Mesenchymal stem cell (in vitro differentiated cells and primary cell): ENCODE results near the gene SUPT16H.
"Not testable (repeated sequence)": the region's sequence is repeated elsewhere in the genome, so short reads cannot be mapped to it uniquely, and the experiment has no call there.

Source experiments
- DNase-seq: peaks from one replicate; pipeline ENCODE4 v3.0.0-alpha.2; 2013
- H2AFZ ChIP-seq: one replicate; pipeline ENCODE4 v1.6.1; 2013; ENCODE audit warnings: low read depth, mild to moderate bottlenecking, control low read depth, inconsistent platforms, low read length, moderate library complexity
- H2AK5ac ChIP-seq: 2 replicates; pipeline ENCODE4 v1.6.1; 2013; ENCODE audit warnings: low read length, moderate library complexity, mild to moderate bottlenecking, inconsistent platforms; ENCODE audit not compliant: severe bottlenecking
- H2BK120ac ChIP-seq: one replicate; pipeline ENCODE4 v1.6.1; 2013; ENCODE audit warnings: low read depth, mild to moderate bottlenecking, inconsistent platforms, low read length, moderate library complexity
- H2BK12ac ChIP-seq, 2 experiments: one replicate each; pipeline ENCODE4 v1.6.1; 2013; ENCODE audit warnings: inconsistent platforms in 2 of 2, low read length in 2 of 2, mild to moderate bottlenecking in 2 of 2, moderate library complexity in 2 of 2, control low read depth in 1 of 2
- H2BK15ac ChIP-seq: one replicate; pipeline ENCODE4 v1.6.1; 2013; ENCODE audit warnings: mild to moderate bottlenecking, low read depth, inconsistent platforms; ENCODE audit not compliant: poor library complexity, severe bottlenecking
- H2BK5ac ChIP-seq: 2 replicates; pipeline ENCODE4 v1.6.1; 2013; ENCODE audit warnings: low read depth, mild to moderate bottlenecking, low read length, control low read depth, inconsistent platforms; ENCODE audit not compliant: poor library complexity, severe bottlenecking
- H3K14ac ChIP-seq, 2 experiments: one replicate each; pipeline ENCODE4 v1.6.1; 2013; ENCODE audit warnings: inconsistent platforms in 2 of 2, low read length in 2 of 2, control low read depth in 1 of 2, mild to moderate bottlenecking in 1 of 2, moderate library complexity in 1 of 2
- H3K18ac ChIP-seq, 2 experiments: one replicate each; pipeline ENCODE4 v1.6.1; 2013; ENCODE audit warnings: inconsistent platforms in 2 of 2, low read length in 2 of 2, control low read depth in 1 of 2, low read depth in 1 of 2, mild to moderate bottlenecking in 1 of 2
- H3K23ac ChIP-seq, 2 experiments: one replicate each; pipeline ENCODE4 v1.6.1; 2013; ENCODE audit warnings: inconsistent platforms in 2 of 2, low read length in 2 of 2, mild to moderate bottlenecking in 2 of 2, moderate library complexity in 2 of 2, control low read depth in 1 of 2
- H3K27ac ChIP-seq: 2 replicates; pipeline ENCODE4 v1.5.1; 2013; ENCODE audit warnings: mild to moderate bottlenecking, moderate library complexity, low read length, control low read depth, inconsistent platforms; ENCODE audit not compliant: poor library complexity, severe bottlenecking
- H3K27me3 ChIP-seq, 2 experiments: 2 replicates each; pipeline versions ENCODE4 v1.6.1 to v1.7.0; 2013; ENCODE audit warnings: low read length in 2 of 2, mild to moderate bottlenecking in 2 of 2, moderate library complexity in 2 of 2, control low read depth in 1 of 2, inconsistent platforms in 1 of 2; ENCODE audit not compliant: control insufficient read depth in 1 of 2, insufficient read depth in 1 of 2
- H3K36me3 ChIP-seq, 2 experiments: 2 replicates each; pipeline versions ENCODE4 v1.6.1 to v1.7.0; 2013; ENCODE audit warnings: low read length in 2 of 2, control low read depth in 1 of 2, inconsistent platforms in 1 of 2, low read depth in 1 of 2, mild to moderate bottlenecking in 1 of 2; ENCODE audit not compliant: insufficient read depth in 2 of 2, control insufficient read depth in 1 of 2
- H3K4ac ChIP-seq, 2 experiments: one replicate each; pipeline ENCODE4 v1.6.1; 2013; ENCODE audit warnings: inconsistent platforms in 2 of 2, low read length in 2 of 2, mild to moderate bottlenecking in 2 of 2, moderate library complexity in 2 of 2, control low read depth in 1 of 2, low read depth in 1 of 2
- H3K4me1 ChIP-seq: 2 replicates; pipeline ENCODE4 v1.6.1; 2013; ENCODE audit warnings: low read depth, low read length, control low read depth; ENCODE audit not compliant: control insufficient read depth, insufficient read depth
- H3K4me2 ChIP-seq: 2 replicates; pipeline ENCODE4 v1.6.1; 2013; ENCODE audit warnings: low read length, mild to moderate bottlenecking, inconsistent platforms; ENCODE audit not compliant: poor library complexity, severe bottlenecking
- H3K4me3 ChIP-seq, 2 experiments: 2 replicates each; pipeline versions ENCODE4 v1.5.1 to v1.7.0; 2013; ENCODE audit warnings: low read length in 2 of 2, mild to moderate bottlenecking in 2 of 2, control low read depth in 1 of 2, low read depth in 1 of 2; ENCODE audit not compliant: insufficient read depth in 1 of 2
- H3K79me1 ChIP-seq: replicated peaks from 2 replicates; pipeline ENCODE4 v1.6.1; 2013; ENCODE audit warnings: mild to moderate bottlenecking, control low read depth, low read length, inconsistent platforms; ENCODE audit not compliant: poor library complexity, severe bottlenecking
- H3K9ac ChIP-seq: 2 replicates; pipeline ENCODE4 v1.7.0; 2013; ENCODE audit warnings: mild to moderate bottlenecking, low read length, moderate library complexity
- H3K9me3 ChIP-seq: 2 replicates; pipeline ENCODE4 v1.7.0; 2013; ENCODE audit warnings: mild to moderate bottlenecking, low read length; ENCODE audit not compliant: control insufficient read depth
- H4K8ac ChIP-seq: one replicate; pipeline ENCODE4 v1.6.1; 2013; ENCODE audit warnings: inconsistent platforms, mild to moderate bottlenecking, low read length, moderate library complexity
- H4K91ac ChIP-seq: one replicate; pipeline ENCODE4 v1.6.1; 2013; ENCODE audit warnings: mild to moderate bottlenecking, low read length, inconsistent platforms
- WGBS: methylation state at CpG from one replicate; pipeline ENCODE4 v1.1.7; 2013; ENCODE audit warnings: mixed read lengths; 5-methylcytosine and 5-hydroxymethylcytosine counted together

Gene SUPT16H

GRCh38 chr14:21382095-21382494, 1.7 kb downstream of the SUPT16H start:
- H2BK5ac ChIP-seq: no peak overlapping the region
- peak overlapping the region in 1 of 2 experiments; percentile 92 for H3K4me3 ChIP-seq
- peaks cover 11% of the 10 kb centered on the region for H3K79me1 ChIP-seq
- H2BK15ac ChIP-seq: no peak overlapping the region
- no peak overlapping the region for H3K14ac ChIP-seq
- H3K27ac ChIP-seq: no peak overlapping the region
- no peak overlapping the region for H3K4me2 ChIP-seq
- H2BK120ac ChIP-seq: no peak overlapping the region
- no peak overlapping the region for H2BK12ac ChIP-seq
- no peak for DNase-seq
- no peak overlapping the region for H3K4ac ChIP-seq
- peaks cover 8% of the 10 kb centered on the region for H3K4me1 ChIP-seq
- H3K18ac ChIP-seq: no peak overlapping the region
- H4K91ac ChIP-seq: no peak overlapping the region
- no peak overlapping the region for H4K8ac ChIP-seq
- H3K27me3 ChIP-seq: no peaks in the 10 kb centered on the region
- no peak overlapping the region for H2AK5ac ChIP-seq
- H3K36me3 ChIP-seq: peaks cover 10 to 19% of the 10 kb centered on the region in 2 experiments
- H3K9ac ChIP-seq: peak overlapping the region; percentile 99
- no peak overlapping the region for H2AFZ ChIP-seq
- H3K9me3 ChIP-seq: no peaks in the 10 kb centered on the region
- H3K23ac ChIP-seq: no peak overlapping the region

- Histone ChIP-seq H2BK120ac (no peak overlapping the region), H3K4ac (no peak overlapping the region), H4K91ac (no peak overlapping the region), H3K36me3 (peaks cover 0 to 15% of the 10 kb centered on the region in 2 experiments), H3K14ac (no peak overlapping the region), H3K9ac (no peak overlapping the region), H3K9me3 (no peaks in the 10 kb centered on the region), H2BK12ac (no peak overlapping the region), H3K4me2 (no peak overlapping the region), H3K4me1 (peaks cover 5% of the 10 kb centered on the region), H4K8ac (no peak overlapping the region), H3K27ac (no peak overlapping the region), H2AK5ac (no peak overlapping the region), H3K23ac (no peak overlapping the region), H3K27me3 (no peaks in the 10 kb centered on the region), H2BK15ac (no peak overlapping the region), H3K4me3 (no peak overlapping the region), H3K18ac (no peak overlapping the region), H2AFZ (no peak overlapping the region), H2BK5ac (no peak overlapping the region), H3K79me1 (peaks cover 4% of the 10 kb centered on the region)
- no peak for DNase-seq
- WGBS: 100% methylated on average over 3 of the region's 6 CpGs
These were observed 4.5 kb downstream of the SUPT16H start for GRCh38 chr14:21379338-21379737.

- H3K36me3 ChIP-seq: peaks cover 12 to 58% of the 10 kb centered on the region in 2 experiments
- no peak overlapping the region for H3K4me3 ChIP-seq
- H2BK5ac ChIP-seq: no peak overlapping the region
- no peak overlapping the region for H2BK120ac ChIP-seq
- DNase-seq: no peak
- no peaks in the 10 kb centered on the region for H3K27me3 ChIP-seq
- no peak overlapping the region for H3K9ac ChIP-seq
- H2BK12ac ChIP-seq: no peak overlapping the region
- H3K23ac ChIP-seq: no peak overlapping the region
- no peak overlapping the region for H2BK15ac ChIP-seq
- H3K14ac ChIP-seq: no peak overlapping the region
- H4K8ac ChIP-seq: no peak overlapping the region
- no CpG with 5 or more reads among the region's 1 CpG for WGBS
- peaks cover 12% of the 10 kb centered on the region for H3K79me1 ChIP-seq
- H3K9me3 ChIP-seq: no peaks in the 10 kb centered on the region
- no peak overlapping the region for H3K27ac ChIP-seq
- H3K4me2 ChIP-seq: no peak overlapping the region
- no peak overlapping the region for H4K91ac ChIP-seq
- H3K4me1 ChIP-seq: peaks cover 2% of the 10 kb centered on the region
- H3K4ac ChIP-seq: no peak overlapping the region
- H2AK5ac ChIP-seq: no peak overlapping the region
- no peak overlapping the region for H2AFZ ChIP-seq
- no peak overlapping the region for H3K18ac ChIP-seq
These were observed 9.8 kb downstream of the SUPT16H start for GRCh38 chr14:21373980-21374379.

GRCh38 chr14:21372814-21373213, 11.0 kb downstream of the SUPT16H start:
- H3K4me3 ChIP-seq, H2AFZ ChIP-seq, DNase-seq, H3K27ac ChIP-seq, H2BK15ac ChIP-seq, H3K4me2 ChIP-seq, H2AK5ac ChIP-seq, H4K8ac ChIP-seq, H3K14ac ChIP-seq, H3K27me3 ChIP-seq, H3K4me1 ChIP-seq, H2BK120ac ChIP-seq, H3K23ac ChIP-seq, H3K9me3 ChIP-seq, H3K18ac ChIP-seq, H2BK5ac ChIP-seq, H3K9ac ChIP-seq, H4K91ac ChIP-seq, H3K4ac ChIP-seq, H2BK12ac ChIP-seq: not testable (repeated sequence)
- Histone ChIP-seq H3K36me3 (peaks cover 15 to 67% of the 10 kb centered on the region in 2 experiments), H3K79me1 (peaks cover 14% of the 10 kb centered on the region)
- 100% methylated on average over 1 of the region's 1 CpG for WGBS
